DND-41 (cell line): ENCODE measurements around the gene KCNT2.

ENCODE experiments used
- ATAC-seq: fragments of 200-7000 bp; cut with Tn5 transposase; 3 replicates; pipeline ENCODE4 v1.9.1; 2021; ENCODE audit warnings: low read depth; ENCODE audit not compliant: insufficient read depth
- DNase-seq: peaks from one replicate; pipeline ENCODE4 v3.0.0-alpha.2; 2020
- H2AFZ ChIP-seq: 2 replicates; pipeline ENCODE4 v1.6.0; 2012; ENCODE audit warnings: low read depth, low read length
- H3K27ac ChIP-seq: 2 replicates; pipeline ENCODE4 v1.5.1; 2012; ENCODE audit warnings: low read length, inconsistent platforms
- H3K27me3 ChIP-seq: fragments of 200-600 bp; sonication (generic); 2 replicates; pipeline ENCODE4 v1.6.0; 2012; ENCODE audit warnings: low read length, mild to moderate bottlenecking, inconsistent platforms; ENCODE audit not compliant: insufficient read depth, poor library complexity
- H3K36me3 ChIP-seq: 2 replicates; pipeline ENCODE4 v1.5.1; 2012; ENCODE audit warnings: low read length, inconsistent platforms; ENCODE audit not compliant: insufficient read depth
- H3K4me1 ChIP-seq: 2 replicates; pipeline ENCODE4 v1.5.1; 2012; ENCODE audit warnings: mild to moderate bottlenecking, low read length; ENCODE audit not compliant: insufficient read depth
- H3K4me2 ChIP-seq: 2 replicates; pipeline ENCODE4 v1.6.0; 2012; ENCODE audit warnings: mild to moderate bottlenecking, moderate library complexity, low read length, inconsistent platforms; ENCODE audit not compliant: insufficient read depth
- H3K4me3 ChIP-seq, 2 experiments: fragments of 200-600 bp in 1 of 2; shearing (Covaris generic) in 1 of 2; 2 replicates each; pipeline ENCODE4 v1.5.1; 2012 to 2016; ENCODE audit warnings: inconsistent platforms in 2 of 2, low read length in 2 of 2, mild to moderate bottlenecking in 2 of 2, low read depth in 1 of 2, moderate library complexity in 1 of 2
- H3K79me2 ChIP-seq: 2 replicates; pipeline ENCODE4 v1.6.0; 2012; ENCODE audit warnings: low read length, inconsistent platforms; ENCODE audit not compliant: insufficient read depth
- H3K9ac ChIP-seq: 2 replicates; pipeline ENCODE4 v1.6.0; 2012; ENCODE audit warnings: low read depth, mild to moderate bottlenecking, inconsistent platforms, low read length, moderate library complexity
- H3K9me3 ChIP-seq: 2 replicates; pipeline ENCODE4 v1.5.1; 2012; ENCODE audit warnings: low read length, moderate library complexity, mild to moderate bottlenecking, inconsistent platforms; ENCODE audit not compliant: insufficient read depth, severe bottlenecking
- H4K20me1 ChIP-seq: 2 replicates; pipeline ENCODE4 v1.6.0; 2012; ENCODE audit warnings: low read length; ENCODE audit not compliant: insufficient read depth
- CTCF ChIP-seq: IDR thresholded peaks from 2 replicates; pipeline ENCODE4 v1.5.1; 2012; ENCODE audit warnings: borderline replicate concordance, low read length, moderate library complexity, mild to moderate bottlenecking; ENCODE audit not compliant: poor library complexity, severe bottlenecking; ENCODE audit errors: extremely low read depth
- EZH2 ChIP-seq: IDR thresholded peaks from 3 replicates; pipeline ENCODE4 v1.6.1; 2012; ENCODE audit warnings: borderline replicate concordance, low read depth, mild to moderate bottlenecking, moderate library complexity, low read length, inconsistent platforms; ENCODE audit not compliant: severe bottlenecking

Gene KCNT2

GRCh38 chr1:196444634-196445033 is 163.6 kb downstream of the KCNT2 start:
- no peak overlapping the region for H2AFZ ChIP-seq
- H3K9me3 ChIP-seq, result no peaks in the 10 kb centered on the region
- H3K27me3 ChIP-seq, result no peaks in the 10 kb centered on the region
- no peak for DNase-seq
- H3K4me1 ChIP-seq, result no peaks in the 10 kb centered on the region
- no peaks in the 10 kb centered on the region for H3K79me2 ChIP-seq
- H3K9ac ChIP-seq, result no peak overlapping the region
- no peak overlapping the region for H3K4me3 ChIP-seq
- H3K4me2 ChIP-seq, result no peak overlapping the region
- no peaks in the 10 kb centered on the region for H4K20me1 ChIP-seq
- TF ChIP-seq CTCF, result no peak
- TF ChIP-seq EZH2, result no peak
- no peaks in the 10 kb centered on the region for H3K36me3 ChIP-seq
- no peak for ATAC-seq
- H3K27ac ChIP-seq, result no peak overlapping the region

- H3K4me2 ChIP-seq, result no peak overlapping the region
- H3K27me3 ChIP-seq, result no peaks in the 10 kb centered on the region
- no peaks in the 10 kb centered on the region for H3K36me3 ChIP-seq
- H4K20me1 ChIP-seq, result no peaks in the 10 kb centered on the region
- H2AFZ ChIP-seq, result no peak overlapping the region
- ATAC-seq, result no peak
- H3K27ac ChIP-seq, result no peak overlapping the region
- no peaks in the 10 kb centered on the region for H3K9me3 ChIP-seq
- H3K4me1 ChIP-seq, result no peaks in the 10 kb centered on the region
- TF ChIP-seq EZH2 (no peak), CTCF (no peak)
- H3K4me3 ChIP-seq, result no peak overlapping the region
- H3K9ac ChIP-seq, result no peak overlapping the region
- H3K79me2 ChIP-seq, result no peaks in the 10 kb centered on the region
- no peak for DNase-seq
Measured at GRCh38 chr1:196442366-196442765, 165.9 kb downstream of the KCNT2 start.

GRCh38 chr1:196440711-196441110 is 167.5 kb downstream of the KCNT2 start:
- Histone ChIP-seq H3K9ac (no peak overlapping the region), H3K4me3 (no peak overlapping the region), H3K4me2 (no peak overlapping the region), H3K36me3 (no peaks in the 10 kb centered on the region), H2AFZ (no peak overlapping the region), H3K9me3 (no peaks in the 10 kb centered on the region), H3K4me1 (no peaks in the 10 kb centered on the region), H3K27me3 (no peaks in the 10 kb centered on the region), H4K20me1 (no peaks in the 10 kb centered on the region), H3K79me2 (no peaks in the 10 kb centered on the region), H3K27ac (no peak overlapping the region)
- DNase-seq (no peak), ATAC-seq (no peak)
- TF ChIP-seq CTCF, result no peak
- TF ChIP-seq EZH2, result no peak

- Histone ChIP-seq H3K9me3 (no peaks in the 10 kb centered on the region), H3K27ac (no peak overlapping the region), H3K9ac (no peak overlapping the region), H4K20me1 (no peaks in the 10 kb centered on the region), H3K4me1 (no peaks in the 10 kb centered on the region), H3K79me2 (no peaks in the 10 kb centered on the region), H3K27me3 (no peaks in the 10 kb centered on the region), H3K36me3 (no peaks in the 10 kb centered on the region), H3K4me2 (no peak overlapping the region), H2AFZ (no peak overlapping the region), H3K4me3 (no peak overlapping the region)
- DNase-seq (no peak), ATAC-seq (no peak)
- no peak for TF ChIP-seq CTCF
- no peak for TF ChIP-seq EZH2
Measured at GRCh38 chr1:196438329-196438728, 169.9 kb downstream of the KCNT2 start.
